HG02588 (cell line): ENCODE results near the gene UNKL.

Source experiments
- ATAC-seq: cut with Tn5 transposase; IDR thresholded peaks from one replicate; pipeline ENCODE4 v1.9.1; 2021; ENCODE audit warnings: mild to moderate bottlenecking, moderate library complexity; ENCODE audit not compliant: unreplicated experiment

UNKL gene

DNA sequence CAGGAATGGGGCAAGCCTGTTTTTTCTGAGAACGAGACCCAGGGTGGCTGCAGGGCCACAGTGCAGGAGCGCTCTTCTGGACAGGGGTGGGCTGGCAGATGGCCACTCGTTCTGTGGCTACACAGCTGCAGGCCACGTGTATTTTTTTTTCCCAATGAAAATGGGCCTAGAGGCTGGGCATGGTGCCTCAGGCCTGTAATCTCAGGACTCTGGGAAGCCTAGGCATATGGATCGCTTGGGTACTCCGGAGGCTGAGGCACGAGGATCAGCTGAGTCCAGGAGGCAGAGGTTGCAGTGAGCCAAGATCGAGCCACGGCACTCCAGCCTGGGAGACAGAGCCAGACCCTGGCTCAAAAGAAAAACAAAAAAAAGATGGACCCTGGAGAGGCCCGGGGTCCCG lies 6.8 kb downstream of the UNKL start:
- ATAC-seq, result peak; percentile 11

DNA sequence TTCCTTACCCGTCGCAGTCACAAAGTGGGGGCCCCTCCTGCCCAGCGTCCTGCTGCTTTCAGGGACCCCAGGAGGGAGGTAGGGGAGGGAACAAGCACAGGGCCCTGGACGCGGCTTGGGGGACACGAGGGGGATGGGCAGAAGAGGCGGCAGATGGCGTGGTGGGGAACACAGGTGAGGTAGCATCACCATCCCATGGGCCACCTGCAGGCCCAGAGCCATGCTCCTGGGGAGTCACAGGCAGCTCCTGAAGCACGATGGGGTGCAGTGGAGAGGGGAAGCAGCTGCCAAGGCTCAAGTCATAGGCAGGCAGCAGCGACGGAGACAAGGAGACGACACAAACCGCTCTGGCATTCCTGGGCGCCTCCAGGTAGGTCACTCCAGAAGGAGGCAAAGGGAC lies 10.8 kb downstream of the UNKL start:
- no peak for ATAC-seq

DNA sequence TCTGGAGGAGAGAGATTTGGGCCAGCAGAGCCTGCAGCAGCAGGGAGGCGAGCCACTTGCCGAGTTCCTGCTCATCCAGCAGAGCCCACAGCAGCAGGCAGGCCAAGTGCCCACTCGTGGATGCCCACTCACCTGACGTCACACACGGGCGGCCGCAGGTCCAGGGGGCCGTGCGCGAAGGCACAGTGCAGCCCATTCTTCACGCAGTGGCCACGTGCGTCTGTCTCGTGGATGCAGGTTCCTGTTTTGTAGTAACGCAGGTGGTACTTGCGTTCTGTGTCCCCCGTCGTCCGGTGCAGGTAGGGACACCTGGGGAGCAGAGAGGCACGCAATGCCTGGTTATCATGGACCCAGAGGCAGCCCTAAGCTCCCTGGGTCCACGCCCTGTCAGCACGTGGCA lies 11.5 kb downstream of the UNKL start:
- ATAC-seq, result no peak

DNA sequence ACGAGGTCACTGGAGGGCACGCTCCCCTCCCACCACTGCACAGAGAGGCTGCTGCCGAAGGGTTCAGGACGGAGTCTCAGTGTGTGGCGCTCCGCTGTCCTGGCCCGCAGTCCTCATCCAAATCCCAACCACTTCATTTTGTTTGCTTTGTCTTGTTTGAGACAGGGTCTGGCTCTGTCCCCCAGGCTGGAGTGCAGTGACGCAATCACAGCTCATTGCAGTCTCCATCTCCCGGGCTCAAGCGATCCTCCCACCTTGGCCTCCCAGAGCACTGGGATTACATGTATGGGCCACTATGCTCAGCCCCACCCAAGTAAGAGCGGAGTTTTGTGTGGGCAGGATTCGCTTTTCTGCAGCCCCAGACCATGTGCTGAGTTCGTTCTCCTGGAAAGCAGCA lies 12.7 kb downstream of the UNKL start:
- ATAC-seq, result no peak

DNA sequence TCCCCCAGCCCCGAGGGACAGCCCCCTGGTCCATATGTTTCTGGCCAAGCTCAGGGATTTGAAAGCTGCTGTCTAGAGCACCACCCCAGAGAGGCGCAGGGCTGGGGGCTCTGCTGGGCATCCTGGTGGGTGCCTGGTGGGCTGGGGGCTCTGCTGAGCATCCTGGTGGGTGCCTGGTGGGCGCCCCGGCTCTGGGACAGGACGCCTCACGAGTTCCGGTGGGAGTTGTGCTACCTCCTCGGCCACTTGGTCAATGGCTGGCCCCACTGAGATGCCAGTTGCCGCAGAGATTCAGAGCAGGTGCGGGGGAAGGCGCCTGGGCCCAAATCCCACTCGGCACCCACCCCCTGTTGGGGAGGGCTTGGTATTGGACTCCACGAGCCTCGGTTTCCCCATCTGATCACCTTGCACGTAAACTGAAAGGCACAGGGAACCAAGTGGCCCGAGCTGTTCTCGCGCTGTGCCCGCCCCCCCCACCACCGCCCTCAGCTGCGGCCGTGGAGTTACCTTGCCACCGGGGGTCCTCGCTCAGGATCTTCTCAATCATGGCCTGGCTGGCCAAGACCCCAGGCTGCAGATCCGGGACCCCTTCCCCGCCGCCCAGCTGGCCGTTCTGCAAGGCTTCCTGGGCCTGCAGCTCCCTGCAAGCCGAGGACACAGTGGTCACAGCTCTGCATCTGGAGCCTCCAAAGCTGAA lies 13.3 kb downstream of the UNKL start:
- no peak for ATAC-seq

DNA sequence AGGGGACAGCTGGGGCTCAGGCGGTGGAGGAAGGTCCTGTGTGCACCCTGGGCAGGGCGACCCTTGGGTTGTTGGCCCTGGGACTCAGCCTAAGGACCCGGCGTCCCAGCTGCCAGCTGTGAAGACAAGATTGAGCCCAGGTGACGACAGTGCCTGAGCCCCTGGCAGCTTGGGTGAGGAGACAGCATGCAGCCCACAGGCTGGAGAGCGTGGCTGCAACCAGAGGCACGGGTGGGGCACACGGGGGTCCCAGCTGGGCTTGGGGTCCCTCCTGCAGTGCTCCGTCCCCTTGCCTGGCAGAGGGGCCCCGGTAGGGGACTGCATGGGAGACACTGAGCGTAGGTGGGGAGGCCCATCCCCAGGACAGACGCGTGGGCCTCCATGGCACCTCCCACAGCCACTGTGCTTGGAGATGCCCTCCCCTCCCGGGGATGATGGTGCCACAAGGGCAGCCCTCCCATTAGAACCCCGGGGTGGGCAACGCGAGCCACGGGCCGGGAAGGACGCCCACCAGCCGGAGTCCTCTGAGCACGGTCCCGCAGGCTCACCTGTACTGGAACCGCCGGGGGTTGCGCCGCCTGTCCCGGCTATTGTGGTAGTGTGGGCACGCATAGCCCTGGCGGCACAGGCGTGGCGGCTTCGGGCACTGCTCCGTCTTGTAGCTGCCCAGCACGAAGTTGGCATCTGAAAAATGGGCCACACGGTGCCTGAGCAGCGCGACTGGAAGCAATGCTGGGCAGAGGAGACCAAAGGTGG lies 15.5 kb downstream of the UNKL start:
- ATAC-seq, result no peak

DNA sequence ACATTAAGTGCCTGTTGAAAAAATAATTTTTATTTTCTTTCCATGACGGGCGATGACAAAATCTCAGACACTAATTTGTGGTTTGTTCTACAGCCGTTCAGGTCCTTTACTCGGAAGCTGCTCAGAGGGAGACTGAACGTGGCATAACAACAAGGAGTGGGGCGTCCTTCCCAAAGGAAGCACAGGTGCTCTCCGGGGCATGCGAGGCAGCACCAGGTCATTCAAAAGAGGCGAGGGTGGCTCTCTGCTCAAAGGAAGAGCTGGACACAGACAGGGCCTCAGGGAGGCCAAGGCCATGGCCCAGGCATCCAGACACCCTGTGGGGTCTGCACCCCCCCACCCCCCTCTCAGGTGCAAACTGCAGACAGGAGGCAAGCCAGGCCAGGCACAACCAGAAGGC lies 16.2 kb downstream of the UNKL start:
- ATAC-seq, result no peak

DNA sequence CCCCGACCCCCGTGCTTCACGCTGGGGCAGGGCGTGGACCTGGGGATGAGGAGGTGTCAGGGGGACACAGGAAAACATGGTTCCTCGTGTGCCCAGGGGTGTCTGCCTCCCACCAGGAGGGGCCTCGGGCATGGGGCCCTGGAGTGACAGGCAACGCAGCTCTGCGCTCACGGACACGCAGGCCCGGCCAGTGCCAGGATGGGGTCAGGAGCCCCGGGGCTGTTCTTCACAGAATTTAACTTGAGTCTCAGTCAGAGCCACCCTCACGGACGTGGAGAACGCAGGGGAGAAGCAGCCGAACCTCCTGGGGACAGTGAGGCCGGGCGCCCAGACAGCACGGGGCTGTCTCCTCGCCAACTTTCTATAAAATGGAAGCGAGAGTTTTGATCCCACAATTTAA lies 16.7 kb downstream of the UNKL start:
- ATAC-seq, result no peak

DNA sequence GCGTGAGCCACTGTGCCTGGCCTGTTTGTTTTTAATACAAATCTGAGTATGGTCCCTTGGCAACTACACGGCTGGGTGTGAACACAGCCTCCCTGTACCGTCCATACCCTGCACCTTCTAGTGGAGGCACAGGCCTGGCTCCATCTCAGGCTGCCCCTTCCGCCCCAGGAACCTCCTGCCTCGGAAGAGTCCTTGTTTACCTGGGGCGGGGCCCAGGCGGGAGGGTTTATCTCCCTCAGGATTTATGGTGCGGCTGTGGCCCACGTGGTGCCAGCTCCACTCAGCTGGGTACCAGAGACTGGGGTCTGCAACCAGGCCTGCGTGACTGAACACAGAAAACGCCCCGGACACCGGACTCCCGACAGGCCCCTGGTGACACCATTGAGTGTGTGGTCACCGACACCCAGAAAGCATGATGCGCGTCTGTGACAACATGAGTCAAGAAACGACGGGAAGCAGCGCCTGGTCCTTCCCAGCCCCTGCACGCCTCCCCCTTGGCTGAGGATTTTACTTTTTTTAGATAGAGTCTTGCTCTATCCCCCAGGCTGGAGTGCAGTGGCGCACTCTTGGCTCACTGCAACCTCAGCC lies 19.0 kb downstream of the UNKL start:
- ATAC-seq, result no peak

DNA sequence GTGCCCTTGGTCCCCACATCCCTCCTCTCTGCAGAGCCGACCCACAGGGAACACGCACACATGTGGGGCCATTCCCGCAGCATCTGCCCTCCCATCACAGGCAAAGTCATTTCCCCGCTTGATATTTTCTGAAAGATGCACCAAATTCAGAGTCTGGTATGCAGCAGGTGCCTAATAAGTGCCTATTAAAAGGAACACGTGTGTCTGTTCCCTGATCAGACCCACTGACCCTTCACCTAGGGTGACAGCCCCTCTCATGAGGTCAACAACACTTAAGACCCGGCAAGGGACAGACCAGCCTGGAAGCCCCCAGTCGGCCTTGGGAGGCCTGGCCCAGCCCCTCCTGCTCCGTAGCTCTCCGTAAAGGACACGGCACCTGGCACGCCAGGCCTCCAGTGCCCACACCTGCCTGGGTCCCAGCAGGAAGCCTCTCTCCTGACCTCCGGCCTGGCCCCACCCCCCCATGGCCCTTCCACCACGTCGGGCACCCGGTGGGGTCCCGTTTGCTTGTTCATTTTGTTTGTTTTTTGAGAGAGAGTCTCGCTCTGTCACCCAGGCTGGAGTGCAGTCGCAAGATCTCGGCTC lies 20.0 kb downstream of the UNKL start:
- no peak for ATAC-seq

DNA sequence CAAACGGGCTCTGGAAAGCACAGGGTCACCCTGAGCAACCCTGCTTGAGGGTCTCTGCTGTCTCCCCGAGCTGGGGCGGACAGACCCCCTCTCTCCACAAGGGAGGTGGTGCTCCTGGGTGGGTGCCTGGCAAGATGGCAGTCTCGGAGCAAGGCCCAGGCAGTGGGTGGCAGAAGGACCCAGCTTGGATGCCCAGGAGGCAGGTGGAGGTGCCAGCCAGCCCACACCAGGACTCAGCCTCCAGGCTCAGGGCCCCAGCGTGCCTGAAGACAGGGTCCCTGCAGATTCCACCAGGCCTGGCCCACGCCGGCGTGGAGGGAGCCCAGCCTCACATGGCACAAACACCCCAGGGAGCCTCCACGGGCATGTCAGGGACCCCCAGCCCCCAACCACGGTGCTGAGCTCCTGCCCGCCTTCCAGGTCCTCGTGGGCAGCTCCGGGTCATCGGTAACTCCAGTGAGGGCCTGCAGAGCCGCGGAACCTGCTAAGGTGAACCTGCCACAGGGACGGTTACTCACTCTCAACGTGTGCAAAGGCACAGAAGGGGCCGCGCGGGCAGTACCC lies 20.8 kb downstream of the UNKL start:
- no peak for ATAC-seq

DNA sequence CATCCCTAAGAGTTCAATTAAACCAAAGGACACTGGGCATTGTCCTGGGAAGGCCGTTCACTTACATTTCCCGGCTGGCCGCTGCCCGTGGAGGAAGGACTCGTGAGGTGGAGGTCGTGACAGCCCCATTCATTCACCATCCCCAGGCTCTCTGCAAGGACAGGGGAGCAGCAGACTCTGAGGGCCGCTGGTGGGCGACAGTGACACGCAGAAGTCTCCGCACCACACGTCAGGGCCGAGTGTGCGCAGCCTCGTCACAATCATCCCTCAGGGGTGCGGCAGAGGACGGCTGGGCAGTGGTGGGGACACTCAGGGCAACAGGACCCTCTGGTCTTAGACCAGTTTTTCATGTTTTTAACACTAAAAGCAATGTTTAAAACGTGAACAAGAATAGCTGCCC lies 21.7 kb downstream of the UNKL start:
- ATAC-seq, result no peak

DNA sequence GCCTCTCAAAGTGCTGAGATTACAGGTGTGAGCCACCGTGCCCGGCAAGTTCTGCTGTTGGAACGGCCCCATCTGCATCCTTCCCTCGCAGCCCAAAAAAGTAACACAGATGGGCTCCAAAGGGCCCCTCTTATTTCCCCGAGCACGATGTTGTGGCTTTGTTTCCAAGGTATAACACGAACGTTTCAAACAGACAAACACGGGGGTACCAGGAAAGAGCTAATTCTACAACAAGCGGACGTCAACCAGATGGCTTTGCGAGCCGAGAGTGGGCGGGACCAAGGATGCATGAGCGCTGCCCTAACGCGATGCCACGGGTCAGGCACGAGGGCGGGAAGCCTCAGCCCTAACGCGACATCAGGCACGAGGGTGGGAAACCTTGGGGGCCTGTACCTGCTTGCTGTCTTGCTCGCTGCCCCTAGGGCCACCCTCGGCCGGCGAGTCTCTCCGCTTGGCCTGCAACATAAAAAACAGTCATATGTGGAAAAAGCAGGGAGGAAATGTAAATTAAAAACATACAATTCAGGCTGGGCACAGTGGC lies 24.2 kb downstream of the UNKL start:
- no peak for ATAC-seq

DNA sequence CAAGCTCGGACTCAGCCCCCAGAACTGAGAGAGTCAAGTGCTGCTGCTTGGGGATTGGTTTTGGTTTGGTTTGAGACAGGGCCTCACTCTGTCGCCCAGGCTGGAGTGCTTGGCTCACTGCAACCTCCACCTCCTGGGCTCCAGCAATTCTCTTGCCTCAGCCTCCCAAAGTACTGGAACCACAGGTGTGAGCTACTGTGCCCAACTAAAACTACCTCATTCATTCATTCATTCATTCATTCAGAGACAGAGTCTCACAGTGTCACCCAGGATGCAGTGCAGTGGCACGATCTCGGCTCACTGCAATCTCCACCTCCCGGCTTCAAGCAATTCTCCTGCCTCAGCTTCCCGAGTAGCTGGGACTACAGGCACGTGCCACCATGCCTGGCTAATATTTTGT lies 24.7 kb downstream of the UNKL start:
- no peak for ATAC-seq

DNA sequence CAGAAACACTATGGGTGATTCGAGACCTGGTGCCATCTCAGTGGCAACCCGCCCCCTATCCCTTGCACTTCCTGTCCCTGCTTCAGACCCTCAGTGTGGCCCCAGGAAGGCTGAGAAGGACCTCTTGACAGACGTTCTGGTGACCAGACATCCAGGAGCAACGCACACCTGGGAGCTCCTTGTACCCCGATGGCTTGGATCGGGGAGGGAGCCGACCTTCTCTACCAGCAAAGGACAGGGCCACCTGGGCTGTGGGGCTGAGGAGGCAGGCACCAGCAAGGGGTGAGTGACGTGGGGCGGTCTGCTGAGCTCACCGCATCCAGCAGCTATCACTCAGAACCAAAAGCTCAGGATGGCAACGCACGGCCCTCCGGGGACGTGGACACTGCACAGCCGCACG lies 27.2 kb downstream of the UNKL start:
- no peak for ATAC-seq

DNA sequence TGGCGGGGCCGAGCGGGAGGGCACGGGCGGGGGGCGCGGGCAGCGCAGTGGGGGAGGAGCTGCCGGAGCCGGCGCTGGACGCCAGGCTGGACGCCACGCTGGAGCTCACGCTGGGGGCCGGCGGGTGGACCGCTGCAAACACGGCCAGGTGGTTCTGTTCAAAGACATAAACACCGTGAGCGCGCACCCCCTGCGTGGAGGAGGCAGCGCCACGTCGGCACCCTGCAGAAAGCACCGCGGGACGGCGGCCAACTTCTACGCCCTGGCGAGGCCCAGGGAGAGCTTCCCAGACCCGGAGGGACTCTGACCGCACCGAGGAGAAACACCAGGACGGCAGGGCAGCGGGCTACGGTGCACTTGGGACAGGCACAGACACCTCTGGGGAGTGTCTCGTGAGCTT lies 29.3 kb downstream of the UNKL start:
- ATAC-seq, result no peak

DNA sequence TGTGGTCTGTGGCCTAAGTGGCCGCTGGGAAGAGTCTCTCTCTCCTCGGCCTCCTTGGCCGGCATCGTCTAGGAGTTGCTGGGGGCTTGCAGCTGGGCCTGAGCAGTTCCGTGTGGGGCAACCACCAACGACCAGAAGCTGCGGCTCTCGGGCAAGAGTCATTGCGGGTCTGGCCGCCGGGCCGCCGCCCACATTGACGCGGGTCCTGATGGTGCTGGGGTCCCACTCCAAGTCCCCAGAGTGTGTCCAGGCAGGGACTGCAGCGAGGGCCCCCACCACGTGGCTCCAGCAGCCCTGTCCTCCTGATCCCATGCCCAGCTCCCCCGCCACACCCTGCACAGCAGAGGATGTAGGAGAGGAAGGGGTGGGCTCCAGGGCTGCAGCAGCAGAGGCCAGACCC lies 30.9 kb downstream of the UNKL start:
- ATAC-seq, result no peak

DNA sequence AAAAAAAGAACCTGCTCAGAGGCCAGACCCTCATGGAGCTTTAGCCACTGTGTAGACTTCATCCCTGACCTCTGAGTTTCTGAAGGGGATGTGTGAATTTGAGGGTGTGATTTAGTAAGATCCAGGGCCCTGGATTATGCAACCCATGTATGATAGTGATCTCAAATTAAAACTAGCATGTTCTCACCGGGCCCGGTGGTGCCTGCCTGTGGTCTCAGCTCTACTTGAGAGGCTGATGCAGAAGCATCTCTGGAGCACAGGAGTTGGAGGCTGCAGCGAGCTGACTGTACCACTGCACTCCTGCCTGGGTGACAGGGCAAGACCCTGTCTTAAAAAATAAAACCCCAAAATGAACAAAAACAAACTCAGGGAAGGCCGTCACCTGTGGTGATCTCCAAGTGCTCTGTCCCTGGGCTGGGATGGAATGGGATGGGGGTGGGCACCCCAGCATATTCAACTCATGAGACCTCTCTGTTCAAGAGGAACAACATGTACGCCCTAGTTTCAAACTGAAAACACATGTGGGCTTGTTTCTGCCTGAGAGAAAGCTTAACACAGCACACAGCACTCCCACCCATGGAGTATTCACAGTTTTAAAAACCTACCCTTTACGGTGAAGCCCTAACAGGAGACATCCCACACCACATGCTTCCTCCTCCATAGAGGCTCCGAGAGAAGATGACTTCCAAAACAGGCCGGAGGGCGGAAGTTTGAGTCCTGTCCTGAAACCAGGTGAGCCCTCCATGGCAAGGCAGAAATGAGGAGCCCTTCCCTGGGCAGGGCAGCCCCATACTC lies 32.7 kb downstream of the UNKL start:
- no peak for ATAC-seq

DNA sequence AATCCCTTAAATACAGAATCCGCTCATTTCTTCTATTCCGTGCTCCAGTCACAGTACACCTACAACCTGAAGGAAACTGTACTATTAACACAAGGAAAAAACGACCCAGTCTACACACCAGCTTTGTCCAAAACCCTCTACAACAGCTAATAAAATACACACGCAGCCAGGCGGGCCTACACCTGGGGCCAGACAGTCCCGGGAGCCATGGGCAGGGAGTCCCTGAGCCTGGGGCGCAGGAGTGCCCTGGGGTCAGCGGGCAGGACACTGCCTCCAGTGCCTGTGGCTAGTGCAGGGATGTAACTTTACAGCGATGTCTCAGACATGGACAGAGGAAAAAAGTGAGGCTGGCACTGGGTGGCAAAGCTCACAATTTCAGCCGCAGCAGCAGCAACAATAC lies 34.3 kb downstream of the UNKL start:
- no peak for ATAC-seq

DNA sequence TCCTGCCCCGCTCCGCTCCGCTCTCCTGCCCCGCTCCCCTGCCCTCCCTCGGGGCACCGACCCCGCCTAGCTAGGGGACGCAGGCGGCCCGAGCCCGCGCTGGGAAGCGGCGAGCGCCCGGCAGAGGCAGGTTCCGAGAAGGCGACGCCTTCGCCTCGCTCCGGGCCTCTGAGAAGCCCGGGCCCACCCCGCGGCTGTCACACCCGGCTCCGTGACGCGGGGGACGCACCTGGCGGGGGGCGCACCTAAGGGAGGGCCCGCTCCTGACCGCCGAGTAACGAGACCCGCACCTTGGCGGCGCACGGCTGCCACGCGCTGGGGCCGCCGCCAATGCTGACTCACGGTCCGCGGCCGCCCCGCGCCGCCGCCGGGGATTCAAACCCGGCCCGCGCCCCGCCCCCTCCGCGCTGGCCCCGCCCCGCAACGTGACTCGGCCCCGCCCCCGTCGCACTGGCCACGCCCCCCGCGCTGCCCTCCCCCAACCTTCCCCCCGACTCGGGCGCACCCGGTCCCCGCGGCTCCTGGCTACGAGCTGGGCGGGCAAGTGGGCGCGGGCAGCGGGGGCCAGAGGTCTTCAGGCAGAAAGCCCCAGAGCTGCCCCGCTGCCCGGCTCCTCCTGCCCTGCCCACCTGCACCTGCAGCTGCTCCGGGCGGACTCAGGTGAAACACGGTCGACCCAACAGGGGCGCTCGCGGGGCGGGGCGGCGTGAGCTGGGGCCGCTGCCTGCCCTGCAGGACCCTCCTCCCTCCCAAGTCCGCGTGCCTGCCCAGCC lies 35.0 kb downstream of the UNKL start:
- peak; percentile 40 for ATAC-seq
